GM19455 (cell line): ENCODE results near the gene STAM2.
A peak's percentile ranks its signal among the peaks of the same experiment; 100 is the strongest.
"Not testable (repeated sequence)": the region's sequence is repeated elsewhere in the genome, so short reads cannot be mapped to it uniquely, and the experiment has no call there.

Source experiments
- ATAC-seq: cut with Tn5 transposase; IDR thresholded peaks from one replicate; pipeline ENCODE4 v1.9.1; 2021; ENCODE audit not compliant: unreplicated experiment

Gene STAM2

GRCh38 chr2:152173831-152174230 is 1.7 kb downstream of the STAM2 start:
- ATAC-seq, result no peak

DNA sequence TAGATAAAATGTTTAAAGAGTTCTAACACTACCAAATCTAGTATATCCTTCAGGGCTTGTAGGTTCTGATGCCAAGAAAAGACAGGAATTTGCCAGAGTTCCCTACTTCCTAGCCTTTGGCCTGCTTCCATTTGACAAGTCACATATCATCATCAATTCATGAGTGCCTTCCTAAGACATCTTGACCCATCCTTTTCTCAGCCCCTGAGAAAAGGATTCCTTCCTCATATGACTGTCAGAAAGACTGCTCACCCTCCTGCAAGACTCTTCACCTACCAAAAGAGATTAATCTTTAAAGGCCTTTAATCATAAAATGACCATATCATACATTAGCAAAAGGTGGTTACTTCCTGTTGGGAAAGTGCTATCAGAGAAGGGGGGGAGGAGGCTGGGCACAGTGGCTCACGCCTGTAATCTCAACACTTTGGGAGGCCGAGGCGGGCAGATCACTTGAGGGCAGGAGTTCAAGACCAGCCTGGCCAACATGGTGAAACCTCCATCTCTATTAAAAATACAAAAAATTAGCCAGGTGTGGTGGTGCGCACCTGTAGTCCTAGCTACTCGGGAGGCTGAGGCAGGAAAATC is 3.3 kb downstream of the STAM2 start:
- not testable (repeated sequence) for ATAC-seq

DNA sequence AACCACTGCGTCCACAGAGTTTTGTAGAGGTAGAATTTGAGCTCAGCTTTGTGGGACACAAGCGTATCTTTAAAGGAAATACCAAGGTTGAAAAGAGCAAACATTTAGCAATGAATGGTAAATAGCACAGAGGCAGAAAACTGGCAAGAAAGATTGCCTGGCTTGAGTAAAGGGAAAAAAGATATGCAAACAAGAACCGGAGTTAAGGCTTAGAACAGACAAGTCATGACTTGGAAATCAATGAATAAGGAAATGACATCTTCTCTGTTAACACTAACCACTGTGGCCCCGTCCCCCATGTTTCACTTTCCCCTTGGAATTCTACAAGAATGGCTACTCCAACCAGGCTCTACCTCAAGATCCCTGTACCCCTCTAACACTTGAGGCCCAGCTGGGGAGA is 3.8 kb downstream of the STAM2 start:
- no peak for ATAC-seq

DNA sequence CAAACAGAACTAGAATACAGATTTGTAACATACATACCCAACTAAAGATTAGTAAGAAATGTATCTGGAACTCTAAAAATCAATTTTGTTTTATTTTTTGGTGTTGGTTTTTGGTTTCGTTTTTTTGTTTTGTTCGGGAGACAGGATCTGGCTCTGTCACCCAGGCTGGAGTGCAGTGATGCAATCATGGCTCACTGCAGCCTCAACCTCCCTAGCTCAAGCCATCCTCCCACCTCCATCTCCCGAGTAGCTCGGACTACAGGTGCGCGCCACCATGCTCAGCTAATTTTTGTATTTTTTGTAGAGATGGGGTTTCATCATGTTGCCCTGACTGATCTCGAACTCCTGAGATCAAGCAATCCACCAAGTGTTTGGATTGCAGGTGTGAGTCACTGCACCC is 6.4 kb downstream of the STAM2 start:
- ATAC-seq, result not testable (repeated sequence)

- ATAC-seq, result not testable (repeated sequence)
These were observed 8.1 kb downstream of the STAM2 start for GRCh38 chr2:152167470-152167869.

DNA sequence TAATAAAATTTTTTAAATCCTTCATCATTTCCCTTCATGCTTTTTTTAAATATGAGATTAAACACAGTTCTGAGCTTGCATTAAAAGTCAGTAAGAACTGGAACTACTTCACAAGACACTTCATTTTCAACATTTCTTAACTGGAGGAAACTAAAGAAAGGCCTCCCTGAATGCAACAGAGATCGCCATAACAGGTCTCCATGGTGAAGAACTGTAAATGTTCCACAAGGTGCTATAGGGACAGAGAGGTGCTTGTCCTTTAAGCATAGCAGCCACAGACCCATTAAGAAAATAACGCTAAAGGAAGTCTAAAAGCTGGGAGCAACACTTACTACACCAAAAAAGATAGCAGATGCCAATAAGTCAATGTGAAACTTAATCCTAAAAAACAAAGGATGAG is 8.5 kb downstream of the STAM2 start:
- peak; percentile 31 for ATAC-seq

- ATAC-seq, result peak; percentile 85
These were observed 8.9 kb downstream of the STAM2 start for GRCh38 chr2:152166633-152167032.

- no peak for ATAC-seq
These were observed 9.8 kb downstream of the STAM2 start for GRCh38 chr2:152165780-152166179.

- ATAC-seq, result no peak
These were observed 10.3 kb downstream of the STAM2 start for GRCh38 chr2:152165306-152165705.

DNA sequence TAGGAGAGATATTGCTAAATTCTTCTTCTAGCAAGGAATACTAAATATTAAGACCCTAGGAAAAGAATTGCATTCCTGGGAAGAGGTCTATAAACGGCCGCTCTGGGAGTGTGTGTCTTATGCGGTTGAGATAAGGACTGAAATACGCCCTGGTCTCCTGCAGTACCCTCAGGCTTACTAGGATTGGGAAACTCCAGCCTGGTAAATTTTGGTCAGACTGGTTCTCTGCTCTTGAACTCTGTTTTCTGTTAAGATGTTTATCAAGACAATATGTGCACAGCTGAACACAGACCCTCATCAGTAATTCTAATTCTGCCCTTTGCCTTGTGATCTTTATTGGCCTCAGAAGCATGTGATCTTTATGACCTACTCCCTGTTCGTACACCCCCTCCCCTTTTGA is 11.9 kb downstream of the STAM2 start:
- ATAC-seq, result not testable (repeated sequence)

- ATAC-seq, result no peak
These were observed 13.4 kb downstream of the STAM2 start for GRCh38 chr2:152162141-152162540.

DNA sequence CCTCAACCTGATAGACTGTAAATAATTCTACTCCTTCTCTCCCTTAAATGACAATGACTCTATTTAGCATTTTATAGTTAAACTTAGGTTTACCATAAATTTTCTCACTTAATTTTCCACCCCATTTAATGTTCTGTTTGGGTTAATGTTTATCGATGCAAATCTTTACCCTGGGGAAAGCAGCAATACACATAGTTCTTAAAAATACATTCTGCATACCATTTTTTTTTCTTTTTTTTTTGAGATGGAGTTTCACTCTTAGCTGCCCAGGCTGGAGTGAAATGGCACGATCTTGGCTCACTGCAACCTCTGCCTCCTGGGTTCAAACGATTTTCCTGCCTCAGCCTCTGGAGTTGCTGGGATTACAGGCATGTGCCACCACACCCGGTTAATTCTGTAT is 14.0 kb downstream of the STAM2 start:
- no peak for ATAC-seq

GRCh38 chr2:152160378-152160777 is 15.2 kb downstream of the STAM2 start:
- ATAC-seq, result not testable (repeated sequence)

DNA sequence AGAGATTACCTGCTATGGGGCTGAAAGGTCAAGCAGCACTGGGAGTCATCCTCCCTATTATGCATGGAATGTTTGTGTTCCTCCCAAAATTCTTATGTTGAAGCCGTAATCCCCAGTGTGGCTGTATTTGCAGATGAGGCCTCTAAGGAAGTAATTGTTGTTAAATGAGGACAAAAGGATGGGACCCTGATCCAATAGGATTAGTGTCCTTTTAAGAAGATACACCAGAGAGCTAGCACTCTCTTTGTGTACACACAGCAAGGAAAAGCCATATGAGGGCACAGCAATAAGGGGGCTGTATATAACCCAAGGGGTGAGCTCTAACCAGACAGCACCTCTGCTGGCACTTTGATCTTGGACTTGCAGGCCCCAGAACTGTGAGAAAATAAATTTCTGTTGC is 18.3 kb downstream of the STAM2 start:
- no peak for ATAC-seq

DNA sequence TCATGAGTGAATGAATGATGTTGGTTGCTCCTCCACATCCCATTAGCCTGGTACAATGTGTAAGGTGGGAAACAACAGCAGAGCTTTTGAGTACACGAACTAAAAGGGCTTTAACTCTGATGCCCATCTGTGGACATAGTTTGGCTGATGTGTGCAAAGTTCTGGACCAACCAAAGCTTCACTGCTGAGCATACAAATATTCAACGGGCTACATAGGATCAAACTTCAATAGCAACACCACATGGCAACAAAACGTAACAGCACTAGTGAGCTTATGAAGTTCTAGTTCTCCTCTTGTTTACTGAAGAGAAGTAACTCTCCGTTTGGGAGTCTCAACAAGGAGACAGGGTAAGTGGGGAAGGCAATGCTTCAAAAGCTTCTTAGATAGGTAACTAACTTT is 20.4 kb downstream of the STAM2 start:
- ATAC-seq, result no peak

DNA sequence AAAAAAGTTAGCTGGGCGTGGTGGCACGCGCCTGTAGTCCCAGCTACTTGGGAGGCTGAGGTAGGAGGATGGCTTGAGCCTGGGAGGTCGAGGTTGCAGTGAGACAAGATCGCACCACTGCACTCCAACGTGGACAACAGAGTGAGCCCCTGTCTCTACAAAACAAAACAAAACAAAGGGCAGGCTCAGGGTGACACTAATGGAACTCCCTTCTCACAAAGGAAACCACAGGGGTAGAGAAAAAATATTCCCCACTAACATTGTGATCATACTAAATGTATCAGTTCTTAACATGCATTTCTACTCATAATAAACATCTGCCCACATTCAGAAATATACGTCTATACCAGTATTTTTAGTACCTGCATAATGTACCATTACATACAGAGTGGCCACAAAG is 21.1 kb downstream of the STAM2 start:
- ATAC-seq, result no peak

DNA sequence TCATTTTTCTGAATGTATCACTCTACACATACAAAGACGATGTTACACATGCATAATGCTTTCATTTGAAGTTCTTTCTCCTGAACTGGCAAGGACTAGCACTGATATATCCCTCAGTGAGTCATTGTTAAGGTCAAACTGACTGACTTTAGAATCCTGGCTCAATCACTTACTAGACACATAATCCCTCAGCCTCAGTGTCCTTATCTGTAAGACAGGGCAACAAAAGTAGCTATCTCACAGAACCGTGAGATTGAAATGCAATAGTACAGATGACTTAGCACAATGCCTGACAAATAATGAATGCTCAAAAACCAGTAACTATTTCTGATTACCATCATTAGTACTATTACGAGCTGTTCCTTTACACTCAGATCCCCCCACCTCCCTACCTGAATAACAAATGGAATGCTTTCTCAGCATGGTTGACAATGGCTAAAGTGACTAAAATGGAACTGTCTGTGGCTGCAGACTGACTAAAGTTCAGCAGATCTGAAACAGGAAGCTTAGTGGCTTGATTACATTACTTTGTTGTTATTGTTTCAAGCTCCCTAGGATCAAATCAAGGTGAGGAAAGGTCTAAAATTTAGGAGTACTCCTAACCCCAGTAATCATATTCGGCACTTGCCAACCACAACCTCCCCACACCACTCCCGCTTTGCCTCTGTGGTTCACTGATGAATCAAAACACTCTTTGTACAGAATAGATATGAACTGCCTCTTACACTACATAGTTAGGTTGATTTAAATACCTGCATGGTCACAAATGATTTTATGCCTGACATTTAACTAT is 40.9 kb downstream of the STAM2 start:
- ATAC-seq, result peak; percentile 84

DNA sequence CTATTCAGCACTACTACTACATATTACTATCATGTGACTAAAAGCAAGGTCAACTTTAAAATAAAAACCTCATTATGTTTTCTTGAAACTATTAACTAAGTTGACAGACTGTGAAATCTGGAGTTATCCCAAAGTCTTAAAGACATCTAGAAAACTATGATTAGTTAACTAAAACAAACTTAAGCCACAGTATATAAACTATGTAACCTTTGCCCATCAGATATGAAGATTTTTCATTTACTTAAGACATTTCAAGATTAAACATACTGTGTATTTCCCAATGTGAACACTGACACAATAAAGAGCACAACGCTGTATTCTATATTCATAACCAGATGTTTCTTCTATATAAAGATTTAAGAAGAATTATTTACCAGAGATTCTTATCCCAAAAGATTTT is 43.3 kb downstream of the STAM2 start:
- ATAC-seq, result no peak

DNA sequence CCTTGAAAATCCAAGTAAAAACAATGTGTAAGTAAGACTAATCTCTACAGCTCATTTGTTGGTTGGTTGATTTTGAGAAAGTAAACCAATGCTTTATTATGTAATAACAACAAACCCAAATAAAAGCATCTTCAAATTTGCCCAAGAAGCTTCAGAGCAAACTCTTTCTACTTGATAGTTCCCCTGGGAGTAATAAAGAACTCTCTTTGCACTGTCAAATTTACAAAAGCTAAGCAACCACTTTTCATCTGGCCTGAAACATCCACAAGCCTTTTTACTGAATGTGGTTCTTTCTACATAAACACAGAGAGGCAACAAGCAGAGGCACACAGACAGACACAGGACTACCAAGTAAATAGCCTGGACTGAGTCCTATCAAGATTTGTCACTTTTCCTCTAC is 47.9 kb downstream of the STAM2 start:
- no peak for ATAC-seq

DNA sequence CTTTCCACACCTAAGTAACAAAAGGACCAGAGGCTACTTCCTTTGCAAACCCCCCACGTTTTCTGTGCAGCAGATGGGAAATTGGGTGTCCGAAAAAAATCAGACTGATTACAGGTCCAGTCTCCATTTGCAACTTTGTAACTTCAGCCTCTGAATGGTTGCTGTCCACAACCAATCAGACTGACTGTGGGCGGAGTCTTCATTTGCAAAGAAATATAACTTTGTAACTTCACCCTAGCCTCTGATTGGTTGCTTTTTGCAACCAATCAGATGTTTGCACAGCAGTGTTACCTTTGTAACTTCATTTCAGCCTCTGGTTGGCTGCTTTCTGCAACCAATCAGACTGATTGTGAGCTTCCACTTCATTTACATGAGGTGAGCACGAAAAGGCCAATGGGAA is 48.9 kb downstream of the STAM2 start:
- no peak for ATAC-seq

DNA sequence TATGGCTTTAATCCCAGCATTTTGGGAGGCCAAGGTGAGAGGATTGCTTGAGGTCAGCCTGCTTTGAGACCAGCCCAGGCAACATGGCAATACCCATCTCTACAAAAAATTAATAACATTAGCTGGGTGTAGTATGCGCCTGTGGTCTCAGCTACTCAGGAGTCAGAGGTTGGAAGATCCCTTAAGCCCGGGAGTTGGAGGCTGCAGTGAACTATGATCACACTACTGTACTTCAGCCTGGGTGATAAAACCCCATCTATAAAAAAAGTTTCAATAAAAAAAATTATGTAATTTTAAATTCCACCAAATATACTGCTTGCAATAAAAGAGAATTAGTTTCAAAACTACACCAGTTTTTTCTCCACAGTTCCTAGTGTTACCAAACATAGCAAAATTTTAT is 53.4 kb downstream of the STAM2 start:
- ATAC-seq, result no peak

GRCh38 chr2:152120430-152120829 is 55.1 kb downstream of the STAM2 start:
- no peak for ATAC-seq

GRCh38 chr2:152115952-152116351 is 59.6 kb downstream of the STAM2 start:
- no peak for ATAC-seq
